SK-N-SH (cell line): Measurements from ENCODE around the gene TRNT1. TPM values are rescaled to one million over a fixed set of nuclear protein-coding genes. Genes with fewer than 3 reads are reported as not detected.

Source experiments
- CTCF ChIA-PET: fragments of 300-600, 350-600 bp; formaldehyde crosslinking; extraction: SDS; loops from one replicate; lab custom pipeline; 2021; lab: Yijun Ruan, JAX
- POLR2A ChIA-PET: fragments of 350-600 bp; sonication (Branson Sonifier 250); formaldehyde crosslinking; extraction: SDS; loops from one replicate; lab custom pipeline; 2020; ENCODE audit warnings: antibody characterized with exemption, inconsistent platforms; lab: Yijun Ruan, JAX
- DNase-seq: peaks from one replicate; pipeline ENCODE4 v3.0.0; 2012
- H2AFZ ChIP-seq: fragments of 200-600 bp; sonication (generic); 2 replicates; pipeline ENCODE4 v1.8.1; 2016; ENCODE audit warnings: antibody characterized with exemption, mild to moderate bottlenecking, low read depth
- H3F3A ChIP-seq: fragments of 200-600 bp; sonication (generic); replicated peaks from 2 replicates; pipeline ENCODE3; 2016; ENCODE audit warnings: antibody characterized with exemption, mild to moderate bottlenecking; ENCODE audit not compliant: insufficient read depth
- H3K27ac ChIP-seq, 2 experiments: fragments of 200-500 bp in 1 of 2; fragments of 200-600 bp in 1 of 2; sonication (Bioruptor generic) in 1 of 2; sonication (generic), shearing (Covaris generic) in 1 of 2; 2 replicates each; pipeline versions ENCODE4 v1.5.1 to v1.6.1; 2014 to 2016; ENCODE audit warnings: low read depth in 2 of 2, inconsistent platforms in 1 of 2, low read length in 1 of 2, mild to moderate bottlenecking in 1 of 2, mixed read lengths in 1 of 2
- H3K27me3 ChIP-seq: fragments of 200-600 bp; sonication (generic), shearing (Covaris generic); 2 replicates; pipeline ENCODE4 v1.6.1; 2016; ENCODE audit warnings: mixed run types; ENCODE audit not compliant: insufficient read depth
- H3K36me3 ChIP-seq, 2 experiments: fragments of 200-500 bp in 1 of 2; fragments of 200-600 bp in 1 of 2; sonication (Bioruptor generic) in 1 of 2; sonication (generic) in 1 of 2; replicated peaks in 1 of 2; 2 replicates each; pipeline versions ENCODE3 to v1.5.1; 2014 to 2016; ENCODE audit warnings: low read length in 1 of 2, mild to moderate bottlenecking in 1 of 2; ENCODE audit not compliant: insufficient read depth in 2 of 2, control insufficient read depth in 1 of 2
- H3K4me1 ChIP-seq, 2 experiments: fragments of 200-500 bp in 1 of 2; fragments of 200-600 bp in 1 of 2; sonication (Bioruptor generic) in 1 of 2; sonication (generic), shearing (Covaris generic) in 1 of 2; 2 replicates each; pipeline versions ENCODE4 v1.5.1 to v1.6.1; 2014 to 2016; ENCODE audit warnings: low read depth in 1 of 2, low read length in 1 of 2, mixed run types in 1 of 2; ENCODE audit not compliant: insufficient read depth in 2 of 2, control insufficient read depth in 1 of 2
- H3K4me2 ChIP-seq: fragments of 200-600 bp; sonication (generic), shearing (Covaris generic); 2 replicates; pipeline ENCODE4 v1.6.1; 2017; ENCODE audit warnings: mixed run types
- H3K4me3 ChIP-seq, 2 experiments: fragments of 200-500 bp in 1 of 2; fragments of 200-600 bp in 1 of 2; sonication (Bioruptor generic) in 1 of 2; sonication (generic), shearing (Covaris generic) in 1 of 2; 2 replicates each; pipeline versions ENCODE4 v1.5.1 to v1.8.1; 2014 to 2016; ENCODE audit warnings: low read depth in 2 of 2, inconsistent platforms in 1 of 2, low read length in 1 of 2, mild to moderate bottlenecking in 1 of 2, mixed read lengths in 1 of 2, moderate library complexity in 1 of 2
- H3K79me2 ChIP-seq: fragments of 200-600 bp; sonication (generic); 2 replicates; pipeline ENCODE4 v1.8.1; 2017; ENCODE audit warnings: mild to moderate bottlenecking; ENCODE audit not compliant: insufficient read depth
- H3K9ac ChIP-seq: fragments of 200-600 bp; sonication (generic); 2 replicates; pipeline ENCODE4 v1.6.1; 2017; ENCODE audit warnings: mixed run types
- H3K9me2 ChIP-seq: fragments of 200-600 bp; sonication (generic); 2 replicates; pipeline ENCODE4 v1.6.1; 2017; ENCODE audit warnings: mixed run types
- H3K9me3 ChIP-seq: fragments of 200-600 bp; sonication (generic); 2 replicates; pipeline ENCODE4 v1.6.1; 2017; ENCODE audit warnings: mixed run types, mild to moderate bottlenecking, moderate library complexity
- H4K20me1 ChIP-seq: fragments of 200-600 bp; sonication (generic); 2 replicates; pipeline ENCODE4 v1.6.1; 2017; ENCODE audit warnings: mild to moderate bottlenecking, mixed run types; ENCODE audit not compliant: insufficient read depth
- CHD2 ChIP-seq: fragments of 150-350 bp; IDR thresholded peaks from 2 replicates; pipeline ENCODE4 v1.6.1; 2018; ENCODE audit warnings: low read length; ENCODE audit not compliant: partially characterized antibody
- ELF1 ChIP-seq: IDR thresholded peaks from 2 replicates; pipeline ENCODE4 v1.4.0; 2012
- EP300 ChIP-seq, 2 experiments: IDR thresholded peaks; 2 replicates each; pipeline versions ENCODE4 v1.4.0 to v1.6.1; 2012; ENCODE audit warnings: borderline replicate concordance in 1 of 2, low read depth in 1 of 2, low read length in 1 of 2
- EZH2phosphoT487 ChIP-seq: fragments of 200-600 bp; sonication (generic); IDR thresholded peaks from 2 replicates; pipeline ENCODE4 v1.6.1; 2017; ENCODE audit warnings: low read depth, mixed run types, mild to moderate bottlenecking, antibody characterized with exemption, moderate library complexity, borderline replicate concordance
- FOSL2 ChIP-seq: IDR thresholded peaks from 2 replicates; pipeline ENCODE4 v1.4.0; 2012; ENCODE audit warnings: low read depth, mild to moderate bottlenecking, moderate library complexity, borderline replicate concordance
- FOXM1 ChIP-seq: IDR thresholded peaks from 2 replicates; pipeline ENCODE4 v1.4.0; 2012; ENCODE audit warnings: low read depth, mild to moderate bottlenecking
- GATA2 ChIP-seq: sonication (generic); formaldehyde crosslinking; IDR thresholded peaks from 2 replicates; pipeline ENCODE4 v1.5.0; 2020; ENCODE audit warnings: mild to moderate bottlenecking, missing genetic modification reagents
- JUND ChIP-seq: IDR thresholded peaks from 2 replicates; pipeline ENCODE4 v1.4.0; 2012
- MXI1 ChIP-seq: IDR thresholded peaks from 2 replicates; pipeline ENCODE4 v1.6.1; 2012; ENCODE audit warnings: mild to moderate bottlenecking, low read depth, low read length, improper control_type of control experiment
- NFIC ChIP-seq: IDR thresholded peaks from 2 replicates; pipeline ENCODE4 v1.4.0; 2012; ENCODE audit warnings: borderline replicate concordance
- POLR2AphosphoS5 ChIP-seq: IDR thresholded peaks from 2 replicates; pipeline ENCODE4 v1.6.1; 2012; ENCODE audit warnings: low read depth, low read length
- RAD21 ChIP-seq: IDR thresholded peaks from 2 replicates; pipeline ENCODE4 v1.6.1; 2012; ENCODE audit warnings: mild to moderate bottlenecking, low read length
- SIN3A ChIP-seq: IDR thresholded peaks from 2 replicates; pipeline ENCODE4 v1.6.1; 2012; ENCODE audit warnings: low read depth, mild to moderate bottlenecking, low read length, moderate library complexity, borderline replicate concordance
- SMC3 ChIP-seq: IDR thresholded peaks from 2 replicates; pipeline ENCODE4 v1.6.1; 2012; ENCODE audit warnings: low read depth, low read length, improper control_type of control experiment
- TEAD4 ChIP-seq: IDR thresholded peaks from 2 replicates; pipeline ENCODE4 v1.4.0; 2012; ENCODE audit warnings: mild to moderate bottlenecking, borderline replicate concordance; ENCODE audit not compliant: insufficient read depth
- WGBS: methylation state at CpG from one replicate; pipeline ENCODE4 v1.1.6; 2017; ENCODE audit warnings: low lambda C conversion rate; 5-methylcytosine and 5-hydroxymethylcytosine counted together
- polyA plus RNA-seq, 3 experiments: library from polyadenylated mRNA; depleted of rRNA; stranded (reverse); fragments of >200 nt; gene quantifications; 2 replicates each; pipeline ENCODE4 v1.2.3, GENCODE V29; 2012
- TF ChIP-seq, protein P1 (sequence below): fragments of 150-350 bp; IDR thresholded peaks from 2 replicates; pipeline ENCODE4 v1.6.1; 2017; ENCODE audit warnings: antibody characterized with exemption, low read length, low read depth, borderline replicate concordance
- TF ChIP-seq, protein P2 (sequence below): IDR thresholded peaks from 2 replicates; pipeline ENCODE4 v1.4.0; 2012; ENCODE audit warnings: low read depth, borderline replicate concordance
- TF ChIP-seq, protein P3 (sequence below): IDR thresholded peaks from 2 replicates; pipeline ENCODE4; 2012
- TF ChIP-seq, protein P4 (sequence below): IDR thresholded peaks from 2 replicates; pipeline ENCODE4 v1.4.0; 2012; ENCODE audit warnings: low read depth
- TF ChIP-seq, protein P5 (sequence below): fragments of 150-350 bp; IDR thresholded peaks from 2 replicates; pipeline ENCODE4 v1.6.1; 2016; ENCODE audit warnings: mild to moderate bottlenecking, low read depth, low read length

Gene TRNT1
- polyA plus RNA-seq, 1 of the 3 experiments (the other 2 are of a cell fraction): 7.4 TPM

DNA sequence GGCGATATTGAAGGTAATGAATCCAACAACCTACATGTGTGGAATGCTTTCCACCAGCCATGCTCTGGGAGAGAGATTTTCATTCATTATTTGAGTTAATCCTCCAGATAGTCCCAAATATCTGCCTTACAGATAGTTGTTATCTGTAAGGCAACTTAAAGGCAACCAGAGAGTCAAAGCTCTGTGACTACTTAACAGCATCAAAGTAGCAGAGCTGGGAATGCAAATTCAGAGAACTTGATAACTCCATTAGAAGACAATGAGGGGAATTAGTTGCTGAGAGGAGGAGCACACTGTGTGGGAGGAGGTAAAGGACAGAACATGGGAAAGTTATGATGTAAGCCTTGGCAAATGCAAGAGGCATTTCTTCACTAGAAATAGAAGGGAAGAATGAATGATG lies 63.2 kb downstream of the TRNT1 start (continued):
- TF ChIP-seq RAD21 (no peak), JUND (no peak), GATA2 (CRISPR knock-in tag) (no peak), SIN3A (no peak), EP300 (IDR thresholded peaks at IDR 0.05; ENCODE audit: borderline replicate concordance in 1 of 2, low read depth in 1 of 2, low read length in 1 of 2) (no peak), CHD2 (no peak)
- TF ChIP-seq, all 33 proteins: peak for 0

DNA sequence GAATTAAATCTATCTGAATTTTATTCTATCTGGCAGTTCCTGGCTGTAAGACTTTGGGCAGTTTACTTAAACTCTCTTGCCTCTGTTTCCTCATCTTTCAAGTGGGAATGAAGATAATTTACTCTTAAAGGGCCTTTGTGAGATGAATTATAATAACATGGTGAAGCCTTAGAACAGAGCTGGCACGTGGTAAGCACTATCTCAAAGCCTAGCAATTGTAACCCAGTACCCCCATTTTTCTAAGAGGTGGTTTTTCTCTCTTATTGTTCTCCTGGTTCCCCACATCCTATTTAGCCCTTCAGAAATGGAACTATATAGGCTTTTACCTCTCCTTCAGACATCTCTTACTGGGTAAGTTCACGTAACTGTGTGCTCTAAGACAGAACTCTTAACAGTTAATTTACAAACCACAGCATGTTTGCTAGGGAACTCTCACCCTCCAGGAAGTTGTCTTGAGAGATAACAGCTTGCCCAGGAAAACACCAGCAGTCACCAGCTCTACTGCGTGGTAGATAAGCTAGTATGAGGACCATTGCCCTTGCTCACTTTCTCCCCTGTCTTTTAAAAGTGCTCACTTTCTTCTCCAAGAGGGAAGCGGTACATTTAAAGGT lies 65.0 kb downstream of the TRNT1 start:
- no peaks in the 10 kb centered on the region; the same call in 1 of the 2 replicates for H3K27me3 ChIP-seq
- H3F3A ChIP-seq: no peaks in the 10 kb centered on the region
- WGBS: 20% methylated on average over 4 of the region's 4 CpGs
- no peak overlapping the region for H3K9ac ChIP-seq
- ChIA-PET CTCF (interaction anchor here (1.2 to 5.7 kb wide), 4 partner anchors 8 to 1099 kb away, joined by 3 to 30 read pairs (median 4); no protein-coding TSS in a partner anchor), POLR2A (no interaction called here)
- H2AFZ ChIP-seq: no peak overlapping the region
- H4K20me1 ChIP-seq: no peaks in the 10 kb centered on the region
- peaks cover 0 to 10% of the 10 kb centered on the region in 2 experiments; a peak in 2 of 4 replicates for H3K4me1 ChIP-seq
- TF ChIP-seq, protein P1, sequence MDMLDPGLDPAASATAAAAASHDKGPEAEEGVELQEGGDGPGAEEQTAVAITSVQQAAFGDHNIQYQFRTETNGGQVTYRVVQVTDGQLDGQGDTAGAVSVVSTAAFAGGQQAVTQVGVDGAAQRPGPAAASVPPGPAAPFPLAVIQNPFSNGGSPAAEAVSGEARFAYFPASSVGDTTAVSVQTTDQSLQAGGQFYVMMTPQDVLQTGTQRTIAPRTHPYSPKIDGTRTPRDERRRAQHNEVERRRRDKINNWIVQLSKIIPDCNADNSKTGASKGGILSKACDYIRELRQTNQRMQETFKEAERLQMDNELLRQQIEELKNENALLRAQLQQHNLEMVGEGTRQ: no peak
- TF ChIP-seq, protein P2, sequence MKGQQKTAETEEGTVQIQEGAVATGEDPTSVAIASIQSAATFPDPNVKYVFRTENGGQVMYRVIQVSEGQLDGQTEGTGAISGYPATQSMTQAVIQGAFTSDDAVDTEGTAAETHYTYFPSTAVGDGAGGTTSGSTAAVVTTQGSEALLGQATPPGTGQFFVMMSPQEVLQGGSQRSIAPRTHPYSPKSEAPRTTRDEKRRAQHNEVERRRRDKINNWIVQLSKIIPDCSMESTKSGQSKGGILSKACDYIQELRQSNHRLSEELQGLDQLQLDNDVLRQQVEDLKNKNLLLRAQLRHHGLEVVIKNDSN: no peak
- TF ChIP-seq ELF1: no peak
- TF ChIP-seq FOSL2: no peak
- no peak for TF ChIP-seq SMC3
- no peak for TF ChIP-seq POLR2AphosphoS5
- TF ChIP-seq, protein P3, sequence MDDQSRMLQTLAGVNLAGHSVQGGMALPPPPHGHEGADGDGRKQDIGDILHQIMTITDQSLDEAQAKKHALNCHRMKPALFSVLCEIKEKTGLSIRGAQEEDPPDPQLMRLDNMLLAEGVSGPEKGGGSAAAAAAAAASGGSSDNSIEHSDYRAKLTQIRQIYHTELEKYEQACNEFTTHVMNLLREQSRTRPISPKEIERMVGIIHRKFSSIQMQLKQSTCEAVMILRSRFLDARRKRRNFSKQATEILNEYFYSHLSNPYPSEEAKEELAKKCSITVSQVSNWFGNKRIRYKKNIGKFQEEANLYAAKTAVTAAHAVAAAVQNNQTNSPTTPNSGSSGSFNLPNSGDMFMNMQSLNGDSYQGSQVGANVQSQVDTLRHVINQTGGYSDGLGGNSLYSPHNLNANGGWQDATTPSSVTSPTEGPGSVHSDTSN: no peak
- no peak for TF ChIP-seq NFIC
- no peak for TF ChIP-seq FOXM1
- TF ChIP-seq TEAD4: no peak
- TF ChIP-seq MXI1: no peak
- no peak for TF ChIP-seq EZH2phosphoT487
- TF ChIP-seq, protein P4, sequence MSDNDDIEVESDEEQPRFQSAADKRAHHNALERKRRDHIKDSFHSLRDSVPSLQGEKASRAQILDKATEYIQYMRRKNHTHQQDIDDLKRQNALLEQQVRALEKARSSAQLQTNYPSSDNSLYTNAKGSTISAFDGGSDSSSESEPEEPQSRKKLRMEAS: no peak
- TF ChIP-seq, protein P5, sequence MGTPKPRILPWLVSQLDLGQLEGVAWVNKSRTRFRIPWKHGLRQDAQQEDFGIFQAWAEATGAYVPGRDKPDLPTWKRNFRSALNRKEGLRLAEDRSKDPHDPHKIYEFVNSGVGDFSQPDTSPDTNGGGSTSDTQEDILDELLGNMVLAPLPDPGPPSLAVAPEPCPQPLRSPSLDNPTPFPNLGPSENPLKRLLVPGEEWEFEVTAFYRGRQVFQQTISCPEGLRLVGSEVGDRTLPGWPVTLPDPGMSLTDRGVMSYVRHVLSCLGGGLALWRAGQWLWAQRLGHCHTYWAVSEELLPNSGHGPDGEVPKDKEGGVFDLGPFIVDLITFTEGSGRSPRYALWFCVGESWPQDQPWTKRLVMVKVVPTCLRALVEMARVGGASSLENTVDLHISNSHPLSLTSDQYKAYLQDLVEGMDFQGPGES: no peak
- H3K36me3 ChIP-seq: no peaks in the 10 kb centered on the region
- no peaks in the 10 kb centered on the region for H3K9me2 ChIP-seq
- H3K79me2 ChIP-seq: no peaks in the 10 kb centered on the region
- no peak overlapping the region for H3K27ac ChIP-seq
- no peaks in the 10 kb centered on the region for H3K9me3 ChIP-seq
- DNase-seq: no peak
- no peak overlapping the region for H3K4me2 ChIP-seq
- no peak overlapping the region for H3K4me3 ChIP-seq
